NCI-H128 (cell line): Measurements from ENCODE around the gene SCFD2.

Experiments
- DNase-seq: peaks from one replicate; lab custom pipeline; 2025; ENCODE audit not compliant: unreplicated experiment; lab: John Stamatoyannopoulos, UW

Gene SCFD2

GRCh38 chr4:53019485-53020382, 346.1 kb downstream of the SCFD2 start:
- DNase-seq: no peak

GRCh38 chr4:53018471-53018870, 347.4 kb downstream of the SCFD2 start:
- DNase-seq: no peak

GRCh38 chr4:53016099-53016820, 349.6 kb downstream of the SCFD2 start:
- no peak for DNase-seq

- DNase-seq: no peak
Measured at GRCh38 chr4:53015681-53016080, 350.2 kb downstream of the SCFD2 start.

GRCh38 chr4:53014881-53015280, 351.0 kb downstream of the SCFD2 start:
- no peak for DNase-seq

GRCh38 chr4:53013873-53014775, 351.7 kb downstream of the SCFD2 start:
- no peak for DNase-seq

- no peak for DNase-seq
Measured at GRCh38 chr4:53012738-53013137, 353.1 kb downstream of the SCFD2 start.

GRCh38 chr4:53011259-53011905, 354.5 kb downstream of the SCFD2 start:
- DNase-seq: no peak

GRCh38 chr4:53010318-53010717, 355.5 kb downstream of the SCFD2 start:
- no peak for DNase-seq

- no peak for DNase-seq
Measured at GRCh38 chr4:53009824-53010223, 356.0 kb downstream of the SCFD2 start.

GRCh38 chr4:53007024-53007423, 358.8 kb downstream of the SCFD2 start:
- DNase-seq: no peak

GRCh38 chr4:53005808-53006207, 360.1 kb downstream of the SCFD2 start:
- DNase-seq: no peak

- no peak for DNase-seq
Measured at GRCh38 chr4:53005149-53005546, 360.7 kb downstream of the SCFD2 start.

- no peak for DNase-seq
Measured at GRCh38 chr4:53004497-53005148, 361.2 kb downstream of the SCFD2 start.

GRCh38 chr4:53003959-53004358, 361.9 kb downstream of the SCFD2 start:
- no peak for DNase-seq

- DNase-seq: no peak
Measured at GRCh38 chr4:53000560-53000959, 365.3 kb downstream of the SCFD2 start.

GRCh38 chr4:52999626-53000025, 366.2 kb downstream of the SCFD2 start:
- DNase-seq: no peak

- no peak for DNase-seq
Measured at GRCh38 chr4:52998413-52998812, 367.4 kb downstream of the SCFD2 start.

- no peak for DNase-seq
Measured at GRCh38 chr4:52997132-52997416, 368.8 kb downstream of the SCFD2 start.
